Osteoblast (primary cell): ENCODE measurements around the gene TLX3. TPM values are rescaled to one million over a fixed set of nuclear protein-coding genes. Genes with fewer than 3 reads are reported as not detected.

ENCODE experiments used
- DNase-seq: peaks from one replicate; pipeline ENCODE4 v3.0.0; 2011; ENCODE audit warnings: low spot score, mixed read lengths; ENCODE audit not compliant: insufficient read length; ENCODE audit errors: missing footprints
- H2AFZ ChIP-seq: 2 replicates; pipeline ENCODE4 v1.6.0; 2011; ENCODE audit warnings: mild to moderate bottlenecking, low read length
- H3K27ac ChIP-seq: 2 replicates; pipeline ENCODE4 v1.5.1; 2011; ENCODE audit warnings: mild to moderate bottlenecking, low read depth, low read length, moderate library complexity
- H3K27me3 ChIP-seq: 2 replicates; pipeline ENCODE4 v1.6.0; 2012; ENCODE audit warnings: mild to moderate bottlenecking, control low read depth, inconsistent platforms, low read length, moderate library complexity; ENCODE audit not compliant: insufficient read depth
- H3K36me3 ChIP-seq: 2 replicates; pipeline ENCODE4 v1.5.1; 2011; ENCODE audit warnings: mild to moderate bottlenecking, low read length, control low read depth, moderate library complexity; ENCODE audit not compliant: insufficient read depth
- H3K4me1 ChIP-seq: 2 replicates; pipeline ENCODE4 v1.5.1; 2011; ENCODE audit warnings: mild to moderate bottlenecking, low read length, control low read depth, moderate library complexity; ENCODE audit not compliant: insufficient read depth
- H3K4me2 ChIP-seq: 2 replicates; pipeline ENCODE4 v1.6.0; 2011; ENCODE audit warnings: mild to moderate bottlenecking, low read length; ENCODE audit not compliant: insufficient read depth
- H3K4me3 ChIP-seq: fragments of 200-600 bp; sonication (generic); 3 replicates; pipeline ENCODE4 v1.5.1; 2012; ENCODE audit warnings: mild to moderate bottlenecking, low read length, inconsistent platforms; ENCODE audit not compliant: insufficient read depth
- H3K79me2 ChIP-seq: 2 replicates; pipeline ENCODE4 v1.6.0; 2012; ENCODE audit warnings: mild to moderate bottlenecking, low read length, control low read depth, inconsistent platforms; ENCODE audit not compliant: insufficient read depth
- H3K9me3 ChIP-seq: 2 replicates; pipeline ENCODE4 v1.5.1; 2011; ENCODE audit warnings: low read depth, low read length, control low read depth
- H4K20me1 ChIP-seq: 2 replicates; pipeline ENCODE4 v1.6.0; 2012; ENCODE audit warnings: mild to moderate bottlenecking, low read length, control low read depth; ENCODE audit not compliant: insufficient read depth
- total RNA-seq: library from RNA; depleted of rRNA; stranded (reverse); fragments of >200 nt; gene quantifications from 2 replicates; pipeline ENCODE4 v1.2.3, GENCODE V29; 2012
- TF ChIP-seq, protein P1 (sequence below): IDR thresholded peaks from 2 replicates; pipeline ENCODE4 v1.5.1; 2011; ENCODE audit warnings: mild to moderate bottlenecking, low read depth, low read length, moderate library complexity; ENCODE audit errors: extremely low read depth

TLX3 gene
- total RNA-seq, 1 donor = not detected

DNA sequence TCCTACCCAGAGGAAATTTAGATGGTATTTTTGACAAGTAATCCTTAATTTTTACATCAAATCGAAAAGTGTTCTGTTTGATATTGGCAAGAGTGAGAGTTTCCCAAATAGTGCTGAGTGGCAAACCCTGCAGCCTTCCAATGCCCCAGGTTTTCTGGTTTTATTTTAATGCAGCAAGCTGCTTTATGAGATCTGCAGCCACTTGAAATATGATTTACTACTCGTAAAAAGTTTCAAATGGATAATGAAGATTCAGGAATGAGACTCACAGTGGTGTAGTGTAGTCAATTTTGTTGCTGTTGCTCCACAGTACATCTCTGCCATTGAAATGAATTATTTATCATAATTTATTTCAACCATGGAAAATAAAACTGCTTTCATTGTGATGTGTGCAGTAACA, 23.6 kb upstream of the TLX3 start:
- TF ChIP-seq, protein P1, sequence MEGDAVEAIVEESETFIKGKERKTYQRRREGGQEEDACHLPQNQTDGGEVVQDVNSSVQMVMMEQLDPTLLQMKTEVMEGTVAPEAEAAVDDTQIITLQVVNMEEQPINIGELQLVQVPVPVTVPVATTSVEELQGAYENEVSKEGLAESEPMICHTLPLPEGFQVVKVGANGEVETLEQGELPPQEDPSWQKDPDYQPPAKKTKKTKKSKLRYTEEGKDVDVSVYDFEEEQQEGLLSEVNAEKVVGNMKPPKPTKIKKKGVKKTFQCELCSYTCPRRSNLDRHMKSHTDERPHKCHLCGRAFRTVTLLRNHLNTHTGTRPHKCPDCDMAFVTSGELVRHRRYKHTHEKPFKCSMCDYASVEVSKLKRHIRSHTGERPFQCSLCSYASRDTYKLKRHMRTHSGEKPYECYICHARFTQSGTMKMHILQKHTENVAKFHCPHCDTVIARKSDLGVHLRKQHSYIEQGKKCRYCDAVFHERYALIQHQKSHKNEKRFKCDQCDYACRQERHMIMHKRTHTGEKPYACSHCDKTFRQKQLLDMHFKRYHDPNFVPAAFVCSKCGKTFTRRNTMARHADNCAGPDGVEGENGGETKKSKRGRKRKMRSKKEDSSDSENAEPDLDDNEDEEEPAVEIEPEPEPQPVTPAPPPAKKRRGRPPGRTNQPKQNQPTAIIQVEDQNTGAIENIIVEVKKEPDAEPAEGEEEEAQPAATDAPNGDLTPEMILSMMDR = no peak
- H3K36me3 ChIP-seq = no peaks in the 10 kb centered on the region
- no peak for DNase-seq
- no peaks in the 10 kb centered on the region for H3K79me2 ChIP-seq
- H3K27me3 ChIP-seq = no peaks in the 10 kb centered on the region
- no peak overlapping the region for H3K4me3 ChIP-seq
- H3K9me3 ChIP-seq = no peaks in the 10 kb centered on the region
- H3K4me2 ChIP-seq = no peak overlapping the region
- H3K4me1 ChIP-seq = no peaks in the 10 kb centered on the region
- H3K27ac ChIP-seq = no peak overlapping the region
- no peak overlapping the region for H2AFZ ChIP-seq
- no peaks in the 10 kb centered on the region for H4K20me1 ChIP-seq

DNA sequence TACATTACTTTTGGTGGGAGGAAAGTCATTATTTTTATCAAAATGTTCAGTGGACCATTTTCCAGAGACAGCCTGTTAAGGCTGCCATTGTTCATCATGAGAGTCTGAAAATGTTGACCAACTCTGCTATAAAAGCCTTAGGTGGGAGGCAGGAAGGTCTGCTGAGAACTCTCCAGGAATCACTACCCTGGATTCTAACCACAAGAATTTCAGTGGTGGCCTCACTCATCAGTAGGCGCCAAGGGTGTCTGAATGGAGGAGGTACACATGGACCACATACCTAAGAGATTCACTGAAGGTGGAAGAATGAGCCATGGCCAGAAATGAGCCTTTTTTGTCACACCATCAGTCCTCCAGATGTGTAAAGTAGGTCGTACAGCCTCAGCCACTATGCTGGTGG, 21.0 kb upstream of the TLX3 start:
- Histone ChIP-seq H2AFZ (no peak overlapping the region), H3K4me3 (no peak overlapping the region), H3K9me3 (no peaks in the 10 kb centered on the region), H3K36me3 (no peaks in the 10 kb centered on the region), H3K27ac (no peak overlapping the region), H3K79me2 (no peaks in the 10 kb centered on the region), H3K27me3 (no peaks in the 10 kb centered on the region), H4K20me1 (no peaks in the 10 kb centered on the region), H3K4me1 (no peaks in the 10 kb centered on the region), H3K4me2 (no peak overlapping the region)
- TF ChIP-seq, protein P1 = no peak
- no peak for DNase-seq

DNA sequence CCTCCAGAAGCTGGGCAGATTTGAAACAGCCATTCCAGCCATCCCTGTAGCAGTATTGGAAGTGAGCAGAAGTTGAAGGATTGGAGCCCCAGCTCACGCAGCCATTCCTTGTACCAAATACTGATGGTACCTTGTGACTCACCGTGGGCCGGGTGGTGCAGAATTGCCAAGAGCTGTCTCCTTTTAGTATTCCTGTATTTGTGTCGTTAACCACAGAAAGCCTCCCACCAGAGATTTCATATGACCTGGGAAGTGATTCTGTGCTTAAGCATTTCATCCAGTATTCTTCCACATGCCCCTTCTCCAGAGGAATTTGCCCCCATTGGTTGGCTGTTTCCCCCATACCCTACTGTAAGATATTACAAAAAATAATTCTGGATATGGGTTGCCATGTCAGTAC, 17.7 kb upstream of the TLX3 start:
- Histone ChIP-seq H4K20me1 (no peaks in the 10 kb centered on the region), H3K27ac (no peak overlapping the region), H3K4me1 (peaks cover 3% of the 10 kb centered on the region), H3K4me2 (no peak overlapping the region), H3K27me3 (no peaks in the 10 kb centered on the region), H3K79me2 (no peaks in the 10 kb centered on the region), H3K36me3 (no peaks in the 10 kb centered on the region), H2AFZ (no peak overlapping the region), H3K4me3 (no peak overlapping the region), H3K9me3 (no peaks in the 10 kb centered on the region)
- no peak for DNase-seq
- TF ChIP-seq, protein P1 = no peak

DNA sequence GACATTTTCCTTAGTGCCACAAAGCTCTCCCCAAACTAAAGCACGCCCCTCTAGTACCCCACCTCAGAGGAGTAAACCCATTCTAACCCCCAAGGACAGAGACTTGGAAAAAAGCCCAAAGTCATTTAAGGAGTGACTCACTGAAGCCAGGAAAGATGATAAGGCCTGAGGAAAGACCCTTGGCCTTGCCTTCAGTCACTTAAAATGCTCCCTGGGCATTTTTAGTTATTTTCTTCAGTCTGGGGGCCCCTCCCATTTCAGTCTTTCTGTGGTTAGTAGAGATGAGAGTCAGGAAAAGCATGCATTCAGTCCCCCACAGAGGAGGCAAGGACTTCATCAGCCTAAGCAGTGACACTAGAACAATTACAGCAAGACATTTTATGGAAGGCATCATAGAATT, 13.7 kb upstream of the TLX3 start:
- H3K4me1 ChIP-seq = peaks cover 3% of the 10 kb centered on the region
- H3K79me2 ChIP-seq = no peaks in the 10 kb centered on the region
- H4K20me1 ChIP-seq = no peaks in the 10 kb centered on the region
- no peaks in the 10 kb centered on the region for H3K9me3 ChIP-seq
- H3K36me3 ChIP-seq = no peaks in the 10 kb centered on the region
- no peak for DNase-seq
- H2AFZ ChIP-seq = no peak overlapping the region
- no peaks in the 10 kb centered on the region for H3K27me3 ChIP-seq
- no peak overlapping the region for H3K4me2 ChIP-seq
- H3K4me3 ChIP-seq = no peak overlapping the region
- no peak overlapping the region for H3K27ac ChIP-seq
- TF ChIP-seq, protein P1 = no peak
